ENCODE measurements around the gene PDGFRB. TPM values are rescaled to one million over a fixed set of nuclear protein-coding genes. Genes with fewer than 3 reads are reported as not detected.

Gene PDGFRB
- total RNA-seq, 1 donor from 2014 or later: 39.7 TPM

DNA sequence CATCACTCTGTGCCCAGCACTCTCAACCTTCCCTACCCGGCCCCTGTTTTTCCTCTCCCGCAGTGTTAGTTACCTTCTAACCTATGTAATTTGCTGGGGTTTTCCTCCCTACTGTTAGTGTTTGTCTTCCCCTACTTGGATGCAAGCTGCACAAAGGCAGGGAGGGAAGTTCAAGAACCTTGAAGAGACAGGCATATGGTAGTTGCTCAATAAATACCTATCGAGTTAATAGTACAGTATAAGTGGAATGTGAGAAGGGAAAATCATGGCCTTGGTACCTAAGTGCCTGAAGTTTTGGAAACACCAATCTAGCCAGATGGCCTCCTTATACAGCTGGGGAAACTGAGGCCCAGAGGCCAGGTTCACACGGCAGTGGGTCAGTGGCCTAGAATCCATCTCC is 24.2 kb downstream of the PDGFRB start:
- intact Hi-C loops (cut with micrococcal nuclease): no loop called here
- peaks cover 36% of the 10 kb centered on the region for H3K36me3 ChIP-seq
- H3K4me3 ChIP-seq: no peak overlapping the region

DNA sequence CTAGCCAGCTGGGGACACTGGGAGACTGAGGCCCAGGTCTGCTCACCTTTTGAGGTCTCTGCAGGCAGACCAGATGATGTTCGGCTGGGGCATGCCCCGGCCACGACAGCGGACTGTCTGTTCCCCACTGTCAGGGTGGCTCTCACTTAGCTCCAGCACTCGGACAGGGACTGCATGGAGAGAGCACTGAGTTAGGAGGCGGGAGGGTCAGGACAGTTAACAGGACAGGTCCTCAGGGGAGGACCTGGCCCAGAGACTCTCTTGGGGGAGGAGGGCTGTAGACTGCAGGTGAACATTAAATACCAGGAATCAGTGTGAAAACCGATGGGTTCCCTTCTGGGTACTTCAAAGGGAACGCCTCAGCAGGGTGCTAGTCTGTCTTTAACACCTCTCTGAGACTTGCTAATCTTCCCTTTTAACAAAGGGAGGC is 25.1 kb downstream of the PDGFRB start:
- TF ChIP-seq, protein P1, sequence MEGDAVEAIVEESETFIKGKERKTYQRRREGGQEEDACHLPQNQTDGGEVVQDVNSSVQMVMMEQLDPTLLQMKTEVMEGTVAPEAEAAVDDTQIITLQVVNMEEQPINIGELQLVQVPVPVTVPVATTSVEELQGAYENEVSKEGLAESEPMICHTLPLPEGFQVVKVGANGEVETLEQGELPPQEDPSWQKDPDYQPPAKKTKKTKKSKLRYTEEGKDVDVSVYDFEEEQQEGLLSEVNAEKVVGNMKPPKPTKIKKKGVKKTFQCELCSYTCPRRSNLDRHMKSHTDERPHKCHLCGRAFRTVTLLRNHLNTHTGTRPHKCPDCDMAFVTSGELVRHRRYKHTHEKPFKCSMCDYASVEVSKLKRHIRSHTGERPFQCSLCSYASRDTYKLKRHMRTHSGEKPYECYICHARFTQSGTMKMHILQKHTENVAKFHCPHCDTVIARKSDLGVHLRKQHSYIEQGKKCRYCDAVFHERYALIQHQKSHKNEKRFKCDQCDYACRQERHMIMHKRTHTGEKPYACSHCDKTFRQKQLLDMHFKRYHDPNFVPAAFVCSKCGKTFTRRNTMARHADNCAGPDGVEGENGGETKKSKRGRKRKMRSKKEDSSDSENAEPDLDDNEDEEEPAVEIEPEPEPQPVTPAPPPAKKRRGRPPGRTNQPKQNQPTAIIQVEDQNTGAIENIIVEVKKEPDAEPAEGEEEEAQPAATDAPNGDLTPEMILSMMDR (IDR thresholded peaks at IDR 0.05; ENCODE audit: borderline replicate concordance): no peak
- Histone ChIP-seq H3K27ac (replicated peaks) (peak overlapping the region; percentile 89), H3K36me3 (peaks cover 44% of the 10 kb centered on the region), H3K4me1 (peaks cover 41% of the 10 kb centered on the region), H3K4me3 (no peak overlapping the region), H3K9me3 (replicated peaks) (no peaks in the 10 kb centered on the region), H3K27me3 (ENCODE audit: low read depth) (no peaks in the 10 kb centered on the region)
- DNase-seq: no peak
- intact Hi-C loops (cut with micrococcal nuclease): no loop called here

More for the DNA sequence above, 24.2 kb downstream of the PDGFRB start:
- no peak for DNase-seq
- no peaks in the 10 kb centered on the region for H3K9me3 ChIP-seq (replicated peaks)
- TF ChIP-seq, protein P1 (IDR thresholded peaks at IDR 0.05; ENCODE audit: borderline replicate concordance): no peak
- H3K27ac ChIP-seq (replicated peaks): peak overlapping the region; percentile 89
- H3K4me1 ChIP-seq: peaks cover 50% of the 10 kb centered on the region
- H3K27me3 ChIP-seq (ENCODE audit: low read depth): no peaks in the 10 kb centered on the region

DNA sequence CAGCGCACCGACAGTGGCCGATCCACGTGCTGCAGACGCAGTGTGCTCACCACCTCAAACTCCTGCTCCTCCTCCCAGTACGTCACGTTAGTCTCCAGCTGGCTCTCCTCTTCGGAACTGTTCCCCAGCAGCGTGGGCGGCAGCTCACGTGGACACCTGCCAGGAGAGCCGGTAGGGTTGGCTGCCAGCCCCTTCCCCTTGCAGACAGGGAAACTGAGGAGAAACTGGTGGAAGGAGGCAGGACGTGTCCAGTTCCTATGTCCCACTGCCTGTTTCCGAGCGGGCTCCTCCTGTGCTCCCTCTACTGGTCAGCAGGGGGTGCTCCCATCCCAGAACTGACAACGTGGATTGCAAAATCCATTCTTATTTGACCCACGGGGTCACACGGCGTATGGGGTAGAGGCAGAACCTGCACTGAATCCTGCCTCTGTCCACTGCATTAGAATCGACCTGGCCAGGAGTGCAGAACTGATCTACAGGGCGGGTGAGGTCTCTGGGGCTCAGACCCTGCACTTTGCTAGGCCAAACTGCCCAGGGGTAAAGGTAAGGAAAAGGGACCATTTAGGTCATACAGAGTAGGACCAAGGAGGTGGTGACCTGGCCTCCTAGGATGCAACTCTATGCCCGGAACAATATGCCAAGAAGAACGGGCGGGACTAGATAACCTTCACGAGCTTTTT is 25.7 kb downstream of the PDGFRB start:
- peak overlapping the region; percentile 43 for H3K4me3 ChIP-seq
- H3K4me1 ChIP-seq: peaks cover 36% of the 10 kb centered on the region
- DNase-seq: peak; percentile 71
- TF ChIP-seq, protein P1 (IDR thresholded peaks at IDR 0.05; ENCODE audit: borderline replicate concordance): peak; percentile 95
- no peaks in the 10 kb centered on the region for H3K27me3 ChIP-seq (ENCODE audit: low read depth)
- intact Hi-C loops (cut with micrococcal nuclease): no loop called here
- H3K9me3 ChIP-seq (replicated peaks): no peaks in the 10 kb centered on the region
- H3K27ac ChIP-seq (replicated peaks): peak overlapping the region; percentile 89
- H3K36me3 ChIP-seq: peaks cover 42% of the 10 kb centered on the region

DNA sequence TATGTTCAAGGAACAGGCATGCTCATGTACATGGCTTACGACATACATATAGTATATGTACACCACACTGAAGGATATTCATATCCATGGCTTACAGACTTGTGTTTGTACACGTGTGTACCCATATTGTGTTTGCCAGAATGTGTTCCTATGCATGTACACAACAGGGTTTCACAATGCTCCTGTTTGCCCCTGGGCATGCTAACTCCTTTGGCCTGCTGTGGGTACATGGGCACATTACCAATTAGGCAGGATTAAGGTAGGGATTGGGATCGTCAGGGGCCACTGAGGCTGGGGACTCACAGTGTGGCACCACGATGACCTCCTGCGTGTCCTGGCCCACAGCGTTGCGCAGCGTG is 26.2 kb downstream of the PDGFRB start:
- Histone ChIP-seq H3K27me3 (ENCODE audit: low read depth) (no peaks in the 10 kb centered on the region), H3K9me3 (replicated peaks) (no peaks in the 10 kb centered on the region), H3K4me3 (peak overlapping the region; percentile 43), H3K27ac (replicated peaks) (peak overlapping the region; percentile 89), H3K36me3 (peaks cover 37% of the 10 kb centered on the region), H3K4me1 (peaks cover 31% of the 10 kb centered on the region)
- intact Hi-C loops (cut with micrococcal nuclease): no loop called here
- DNase-seq: no peak
- TF ChIP-seq, protein P1 (IDR thresholded peaks at IDR 0.05; ENCODE audit: borderline replicate concordance): no peak

DNA sequence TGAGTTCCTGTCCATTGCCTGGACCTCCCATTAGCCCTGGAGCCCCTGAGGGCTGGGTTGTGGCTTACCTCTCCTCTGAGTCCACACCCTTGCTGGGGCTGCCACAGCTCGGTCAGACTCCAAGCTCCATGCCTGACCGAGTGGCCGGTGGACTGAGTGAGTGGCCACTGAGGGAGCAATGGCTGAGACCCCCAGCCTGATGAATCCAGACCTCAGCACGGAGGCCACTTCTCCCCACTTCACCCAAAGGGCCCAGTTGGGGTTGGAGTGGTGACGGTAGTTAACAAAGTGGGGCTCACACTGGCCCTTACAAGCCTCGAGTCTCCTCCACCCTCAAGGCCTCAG is 28.8 kb downstream of the PDGFRB start:
- peak overlapping the region; percentile 33 for H3K27ac ChIP-seq (replicated peaks)
- intact Hi-C loops (cut with micrococcal nuclease): no loop called here
- DNase-seq: no peak

More for the DNA sequence above, 28.8 kb downstream of the PDGFRB start:
- Histone ChIP-seq H3K27me3 (ENCODE audit: low read depth) (no peaks in the 10 kb centered on the region), H3K36me3 (peaks cover 47% of the 10 kb centered on the region), H3K9me3 (replicated peaks) (no peaks in the 10 kb centered on the region), H3K4me3 (no peak overlapping the region), H3K4me1 (peaks cover 17% of the 10 kb centered on the region)
- TF ChIP-seq, protein P1 (IDR thresholded peaks at IDR 0.05; ENCODE audit: borderline replicate concordance): no peak
